GM12878 (cell line): ENCODE data around the gene MYOD1.

Source experiments
- POLR2A ChIP-seq: IDR thresholded peaks from 2 replicates; pipeline ENCODE4 v1.6.1; 2011; ENCODE audit warnings: low read depth, mild to moderate bottlenecking, low read length
- TF ChIP-seq, protein P1 (sequence below): IDR thresholded peaks from 2 replicates; pipeline ENCODE4 v1.6.1; 2012; ENCODE audit warnings: low read length, inconsistent platforms

DNA sequence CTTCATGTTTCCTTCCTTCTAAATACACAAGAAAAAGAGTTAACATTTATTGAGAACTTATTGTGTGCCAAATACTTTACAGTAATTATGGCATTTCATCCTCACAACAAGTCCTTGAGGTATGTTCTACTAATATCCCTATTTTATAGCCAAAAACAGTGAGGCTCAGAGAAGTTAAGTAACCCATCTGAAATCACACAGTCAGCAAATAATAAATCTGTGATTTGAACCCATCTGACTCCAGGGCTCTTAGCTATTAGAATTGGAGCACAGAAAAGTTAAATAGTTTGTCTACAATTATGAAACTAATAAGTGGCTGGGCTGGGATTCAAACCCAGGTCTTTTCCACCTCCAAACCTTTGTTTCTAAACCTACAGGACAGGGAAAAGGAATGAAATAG, 36.5 kb upstream of the MYOD1 start:
- TF ChIP-seq, protein P1, sequence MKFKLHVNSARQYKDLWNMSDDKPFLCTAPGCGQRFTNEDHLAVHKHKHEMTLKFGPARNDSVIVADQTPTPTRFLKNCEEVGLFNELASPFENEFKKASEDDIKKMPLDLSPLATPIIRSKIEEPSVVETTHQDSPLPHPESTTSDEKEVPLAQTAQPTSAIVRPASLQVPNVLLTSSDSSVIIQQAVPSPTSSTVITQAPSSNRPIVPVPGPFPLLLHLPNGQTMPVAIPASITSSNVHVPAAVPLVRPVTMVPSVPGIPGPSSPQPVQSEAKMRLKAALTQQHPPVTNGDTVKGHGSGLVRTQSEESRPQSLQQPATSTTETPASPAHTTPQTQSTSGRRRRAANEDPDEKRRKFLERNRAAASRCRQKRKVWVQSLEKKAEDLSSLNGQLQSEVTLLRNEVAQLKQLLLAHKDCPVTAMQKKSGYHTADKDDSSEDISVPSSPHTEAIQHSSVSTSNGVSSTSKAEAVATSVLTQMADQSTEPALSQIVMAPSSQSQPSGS = no peak
- TF ChIP-seq POLR2A = no peak
